ENCODE measurements around the gene TRAF3IP3. TPM values are rescaled to one million over a fixed set of nuclear protein-coding genes. Genes with fewer than 3 reads are reported as not detected.

TRAF3IP3 gene
- total and polyA plus RNA-seq, 2 donors (not counting 1 experiment from before 2014, with no cell fraction given) = not detected

- Histone ChIP-seq H3K4me2 (ENCODE audit: extremely low read depth, insufficient read depth, low read length) (no peak overlapping the region), H3K9ac (ENCODE audit: insufficient read depth, low read length) (no peak overlapping the region), H3K4me1 (ENCODE audit: control insufficient read depth, extremely low read depth, insufficient read depth, low read length) (peaks cover 11% of the 10 kb centered on the region), H3K27me3 (ENCODE audit: control insufficient read depth, insufficient read depth, low read length) (no peaks in the 10 kb centered on the region), H2AFZ (ENCODE audit: low read length) (no peak overlapping the region), H3K36me3 (ENCODE audit: control insufficient read depth, insufficient read depth, low read length) (no peaks in the 10 kb centered on the region), H4K20me1 (ENCODE audit: control insufficient read depth, extremely low read depth, insufficient read depth, low read length) (no peaks in the 10 kb centered on the region), H3K27ac (ENCODE audit: insufficient read depth, low read length) (no peak overlapping the region), H3K9me3 (ENCODE audit: control insufficient read depth, insufficient read depth, low read depth, low read length) (no peaks in the 10 kb centered on the region), H3K79me2 (ENCODE audit: control insufficient read depth, insufficient read depth, low read length) (no peaks in the 10 kb centered on the region), H3K4me3 (replicated peaks in 1 of 4; ENCODE audit: control extremely low read depth in 1 of 4, insufficient read depth in 1 of 4, low read depth in 3 of 4, low read length in 4 of 4) (no peak overlapping the region)
- TF ChIP-seq CTCF (conservative IDR thresholded peaks at IDR 0.05 in 1 of 2, IDR thresholded peaks at IDR 0.05 in 1 of 2; ENCODE audit: low read depth in 1 of 2, low read length in 2 of 2) (no peak), EZH2 (IDR thresholded peaks at IDR 0.05; ENCODE audit: low read length, missing control alignments) (no peak)
- DNase-seq (ENCODE audit: low read depth in 2 of 2) = peak in 1 of 2 donors; percentile 59
Measured at GRCh38 chr1:209746451-209747165, 9.2 kb upstream of the TRAF3IP3 start.

GRCh38 chr1:209747580-209748262 lies 8.1 kb upstream of the TRAF3IP3 start:
- Histone ChIP-seq H2AFZ (ENCODE audit: low read length) (peak overlapping the region; percentile 15), H3K4me1 (ENCODE audit: control insufficient read depth, extremely low read depth, insufficient read depth, low read length) (peaks cover 9% of the 10 kb centered on the region), H3K36me3 (ENCODE audit: control insufficient read depth, insufficient read depth, low read length) (no peaks in the 10 kb centered on the region), H3K4me3 (replicated peaks in 1 of 4; ENCODE audit: control extremely low read depth in 1 of 4, insufficient read depth in 1 of 4, low read depth in 3 of 4, low read length in 4 of 4) (peak overlapping the region in 2 of 4 experiments; percentile 23 to 26), H4K20me1 (ENCODE audit: control insufficient read depth, extremely low read depth, insufficient read depth, low read length) (no peaks in the 10 kb centered on the region), H3K9me3 (ENCODE audit: control insufficient read depth, insufficient read depth, low read depth, low read length) (no peaks in the 10 kb centered on the region), H3K27me3 (ENCODE audit: control insufficient read depth, insufficient read depth, low read length) (no peaks in the 10 kb centered on the region), H3K4me2 (ENCODE audit: extremely low read depth, insufficient read depth, low read length) (peak overlapping the region; percentile 56), H3K27ac (ENCODE audit: insufficient read depth, low read length) (no peak overlapping the region), H3K79me2 (ENCODE audit: control insufficient read depth, insufficient read depth, low read length) (no peaks in the 10 kb centered on the region), H3K9ac (ENCODE audit: insufficient read depth, low read length) (no peak overlapping the region)
- TF ChIP-seq EZH2 (IDR thresholded peaks at IDR 0.05; ENCODE audit: low read length, missing control alignments) = no peak
- TF ChIP-seq CTCF (conservative IDR thresholded peaks at IDR 0.05 in 1 of 2, IDR thresholded peaks at IDR 0.05 in 1 of 2; ENCODE audit: low read depth in 1 of 2, low read length in 2 of 2) = peak; percentile 81 to 82
- DNase-seq (ENCODE audit: low read depth in 2 of 2) = peak; percentile 86 to 96

- no peak overlapping the region for H3K4me2 ChIP-seq (ENCODE audit: extremely low read depth, insufficient read depth, low read length)
- no peak overlapping the region for H3K4me3 ChIP-seq (replicated peaks in 1 of 4; ENCODE audit: control extremely low read depth in 1 of 4, insufficient read depth in 1 of 4, low read depth in 3 of 4, low read length in 4 of 4)
- H3K36me3 ChIP-seq (ENCODE audit: control insufficient read depth, insufficient read depth, low read length) = no peaks in the 10 kb centered on the region
- H2AFZ ChIP-seq (ENCODE audit: low read length) = no peak overlapping the region
- no peaks in the 10 kb centered on the region for H3K27me3 ChIP-seq (ENCODE audit: control insufficient read depth, insufficient read depth, low read length)
- no peaks in the 10 kb centered on the region for H4K20me1 ChIP-seq (ENCODE audit: control insufficient read depth, extremely low read depth, insufficient read depth, low read length)
- H3K79me2 ChIP-seq (ENCODE audit: control insufficient read depth, insufficient read depth, low read length) = no peaks in the 10 kb centered on the region
- peaks cover under 1% of the 10 kb centered on the region for H3K4me1 ChIP-seq (ENCODE audit: control insufficient read depth, extremely low read depth, insufficient read depth, low read length)
- TF ChIP-seq CTCF (conservative IDR thresholded peaks at IDR 0.05 in 1 of 2, IDR thresholded peaks at IDR 0.05 in 1 of 2; ENCODE audit: low read depth in 1 of 2, low read length in 2 of 2) (no peak), EZH2 (IDR thresholded peaks at IDR 0.05; ENCODE audit: low read length, missing control alignments) (no peak)
- no peak for DNase-seq (ENCODE audit: low read depth in 2 of 2)
- no peak overlapping the region for H3K9ac ChIP-seq (ENCODE audit: insufficient read depth, low read length)
- no peaks in the 10 kb centered on the region for H3K9me3 ChIP-seq (ENCODE audit: control insufficient read depth, insufficient read depth, low read depth, low read length)
- H3K27ac ChIP-seq (ENCODE audit: insufficient read depth, low read length) = no peak overlapping the region
Measured at GRCh38 chr1:209748620-209749019, 7.2 kb upstream of the TRAF3IP3 start.

Data from fibroblast of lung (primary cell).